ENCODE measurements around the gene DKK1.
"Not testable (repeated sequence)": the region's sequence is repeated elsewhere in the genome, so short reads cannot be mapped to it uniquely, and the experiment has no call there.

The DKK1 gene

GRCh38 chr10:52318822-52319464 lies 4.9 kb downstream of the DKK1 start:
- DNase-seq = no peak

GRCh38 chr10:52319926-52320325 lies 5.8 kb downstream of the DKK1 start:
- DNase-seq = no peak

DNA sequence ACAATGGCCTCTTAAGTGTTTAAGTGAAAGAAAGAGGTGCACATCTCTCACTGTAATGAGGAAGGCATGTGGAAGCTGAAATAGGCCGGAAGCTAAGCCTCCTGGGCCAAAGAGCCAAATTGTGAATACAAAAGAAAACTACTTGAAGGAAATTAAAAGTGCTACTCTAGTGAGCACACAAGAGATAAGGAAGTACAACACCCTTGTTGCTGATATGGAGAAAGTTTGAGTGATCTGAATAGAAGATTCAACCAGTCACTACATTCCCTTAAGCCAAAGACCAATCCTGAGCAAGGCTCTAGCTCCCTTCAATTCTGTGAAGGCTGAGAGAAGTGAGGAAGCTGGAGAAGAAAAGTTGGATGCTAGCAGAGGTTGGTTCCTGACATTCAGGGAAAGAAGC lies 8.2 kb downstream of the DKK1 start:
- no peak for DNase-seq

DNA sequence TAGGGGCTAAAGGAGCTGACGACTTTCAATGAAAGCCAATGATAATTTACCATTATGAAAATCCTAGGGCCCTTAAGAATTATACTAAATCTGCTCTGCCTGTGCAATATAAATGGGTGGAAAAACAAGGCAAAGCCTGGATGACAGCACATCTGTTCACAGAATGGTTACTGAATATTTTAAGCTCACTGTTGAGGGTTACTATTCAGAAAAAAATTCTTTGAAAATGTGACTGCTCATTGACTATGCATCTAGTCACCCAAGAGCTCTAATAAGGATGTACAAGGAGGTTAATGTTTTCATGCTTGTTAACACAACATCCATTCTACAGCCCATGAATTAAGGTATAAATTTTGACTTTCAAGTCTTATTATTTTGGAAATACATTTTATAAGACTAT lies 8.9 kb downstream of the DKK1 start:
- no peak for DNase-seq

DNA sequence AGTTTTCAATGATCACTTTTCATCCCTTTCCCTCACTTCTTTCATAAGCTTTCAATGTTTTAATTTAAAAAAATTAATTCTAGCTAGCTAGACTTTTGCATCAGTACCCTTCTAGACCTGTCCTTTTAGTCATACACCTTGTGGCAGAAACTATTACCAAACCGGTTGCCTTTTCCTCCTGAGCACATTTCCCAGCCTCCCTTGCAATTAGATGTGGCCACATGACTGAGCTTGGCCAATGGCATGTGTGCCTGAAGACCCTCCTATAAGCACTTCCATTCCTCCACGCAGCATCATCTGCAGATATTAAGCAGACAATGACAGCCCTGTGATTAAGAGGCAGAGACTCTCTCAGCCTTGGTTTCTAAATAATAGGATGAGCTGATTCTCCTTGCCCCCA lies 12.3 kb downstream of the DKK1 start:
- DNase-seq = no peak

- no peak for DNase-seq
Observed at GRCh38 chr10:52331638-52332364, 17.7 kb downstream of the DKK1 start.

GRCh38 chr10:52332815-52333214 lies 18.7 kb downstream of the DKK1 start:
- DNase-seq = no peak

- DNase-seq = no peak
Observed at GRCh38 chr10:52334595-52334994, 20.5 kb downstream of the DKK1 start.

- DNase-seq = no peak
Observed at GRCh38 chr10:52335665-52336064, 21.6 kb downstream of the DKK1 start.

DNA sequence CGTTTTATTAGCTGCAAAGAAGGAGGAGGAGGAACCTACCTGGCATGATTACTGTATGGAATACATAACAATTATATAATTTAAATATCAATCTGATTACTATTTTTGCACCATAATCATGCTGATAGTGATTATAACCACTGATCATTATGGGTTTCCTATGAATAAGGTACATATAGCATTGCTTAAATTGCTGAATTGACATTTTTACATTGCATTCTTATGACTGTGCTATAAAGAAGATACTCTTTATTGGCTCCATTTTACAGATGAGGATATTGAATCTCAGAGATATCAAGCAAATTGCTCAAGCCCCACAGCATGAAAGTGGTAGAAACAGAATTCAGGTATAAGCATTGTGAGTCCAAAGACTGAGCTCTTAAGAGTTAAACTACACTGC lies 23.1 kb downstream of the DKK1 start:
- DNase-seq = no peak

DNA sequence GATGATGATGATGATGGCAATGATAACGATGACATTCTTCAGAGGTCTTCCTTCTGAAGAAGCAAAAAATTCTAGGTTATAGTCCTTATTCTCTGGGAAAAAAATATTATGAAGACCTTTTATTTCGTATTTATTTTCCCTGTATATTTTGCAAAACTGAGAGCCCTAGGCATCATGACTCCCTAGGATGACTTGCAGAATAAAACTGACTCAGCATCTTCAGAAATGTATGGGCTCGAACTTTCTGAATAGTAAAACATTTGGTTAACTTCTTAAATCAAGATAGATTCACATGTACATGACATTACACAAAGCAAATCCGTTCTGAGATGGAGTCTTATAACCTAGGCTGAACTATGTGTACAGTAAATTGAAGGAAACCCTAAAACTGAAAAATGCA lies 29.4 kb downstream of the DKK1 start:
- no peak for DNase-seq

DNA sequence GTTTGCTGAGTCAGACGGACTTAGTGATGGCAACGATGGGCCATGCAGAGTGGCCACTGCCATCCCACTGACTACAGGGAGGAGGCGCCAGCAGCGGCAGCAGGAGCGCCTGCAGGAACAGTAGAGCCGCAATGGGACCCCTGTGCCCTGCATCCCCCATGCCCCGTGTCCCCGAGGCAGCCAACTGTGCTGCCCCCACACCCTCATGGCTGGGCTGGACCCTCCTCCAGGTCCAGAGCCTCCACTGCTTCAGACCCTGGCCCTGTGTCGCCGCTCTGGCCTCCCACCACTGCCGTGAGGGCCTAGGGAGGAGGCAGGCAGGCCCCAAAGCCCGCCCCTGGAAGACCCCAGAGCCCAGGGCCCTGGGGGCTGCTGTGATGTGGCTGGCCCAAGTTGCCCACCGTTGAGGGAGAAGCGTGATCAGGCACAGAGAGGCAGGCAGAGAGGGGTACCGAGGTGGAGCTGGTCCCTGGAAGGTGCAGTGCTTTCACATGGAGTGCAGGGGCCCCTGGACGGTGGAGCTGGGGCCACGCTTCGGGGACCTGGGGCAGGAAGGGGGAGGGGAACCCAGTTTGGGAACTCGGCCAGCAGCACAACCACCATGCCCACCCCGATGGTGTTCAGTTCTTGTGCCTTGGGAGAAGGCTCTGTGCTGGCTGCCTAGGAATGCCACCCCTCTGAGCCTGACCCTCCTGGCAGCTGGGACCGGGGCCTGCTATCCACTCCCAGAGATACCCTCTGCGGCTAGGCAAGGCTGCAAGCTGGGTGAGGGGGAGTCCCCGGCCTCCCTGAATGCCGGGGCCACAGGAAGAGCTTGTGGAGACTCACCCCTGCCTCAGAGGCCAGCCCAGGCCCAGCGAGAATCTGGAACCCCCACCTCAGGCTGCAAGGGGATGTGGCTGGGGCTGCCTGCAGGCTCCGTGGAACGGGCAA lies 32.6 kb downstream of the DKK1 start:
- no peak for DNase-seq

DNA sequence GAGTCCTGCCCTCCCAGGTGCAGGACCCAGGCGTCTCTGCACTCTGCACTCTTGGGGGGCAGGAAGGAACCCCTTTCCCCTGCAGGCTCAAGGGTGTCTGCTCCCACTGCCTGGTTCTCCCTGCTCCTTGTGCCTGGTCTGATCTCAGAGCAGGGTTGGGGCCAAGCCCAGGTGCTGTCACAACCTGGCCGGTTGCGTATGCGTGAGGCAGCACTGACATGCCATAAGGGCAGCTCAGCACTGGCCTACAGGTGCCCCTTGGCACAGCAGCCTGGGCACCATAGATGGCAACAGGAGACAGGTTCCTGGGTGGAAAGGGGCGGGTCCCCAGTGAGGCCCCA lies 33.2 kb downstream of the DKK1 start:
- DNase-seq = no peak

- DNase-seq = peak; percentile 52
Observed at GRCh38 chr10:52348037-52348564, 34.0 kb downstream of the DKK1 start.

DNA sequence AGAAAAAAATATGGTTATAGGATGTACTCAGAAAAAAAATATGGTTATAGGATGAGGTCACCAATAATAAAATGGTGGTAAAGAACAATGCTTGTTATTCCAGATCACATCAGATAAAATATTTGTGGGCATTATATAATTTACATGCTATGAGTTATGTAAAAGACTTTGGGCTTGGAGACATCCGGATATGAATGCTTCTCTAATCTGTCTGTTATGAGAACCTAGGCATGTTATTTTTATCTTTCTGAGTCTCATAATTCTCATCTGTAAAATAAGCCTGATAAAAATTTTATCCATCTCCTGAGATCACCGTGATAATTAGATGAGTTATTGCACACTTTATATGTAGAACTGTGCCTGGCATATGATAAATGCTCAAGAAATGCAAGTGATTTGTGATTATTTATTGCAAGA lies 37.8 kb downstream of the DKK1 start:
- DNase-seq = no peak

DNA sequence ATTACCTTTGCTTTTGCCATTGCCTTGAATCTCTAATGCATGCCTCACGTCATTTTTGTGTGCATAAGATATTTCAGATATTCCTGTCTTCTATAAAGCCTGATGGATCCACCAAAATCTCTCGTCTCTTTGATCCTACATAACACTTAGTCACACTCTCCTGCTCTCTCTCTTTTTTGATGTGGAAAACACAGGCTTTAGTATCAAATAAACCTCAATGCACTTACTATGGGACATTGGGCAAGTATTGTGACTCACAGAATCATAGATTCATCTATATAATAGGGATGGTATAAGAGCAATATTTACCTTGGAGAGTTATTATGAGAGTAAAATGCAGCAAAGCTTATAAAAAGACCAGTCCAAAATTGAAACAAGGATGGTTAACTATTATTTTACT lies 39.1 kb downstream of the DKK1 start:
- DNase-seq = no peak

- DNase-seq = peak; percentile 15
Observed at GRCh38 chr10:52353960-52354394, 39.9 kb downstream of the DKK1 start.

GRCh38 chr10:52357971-52358370 lies 43.9 kb downstream of the DKK1 start:
- DNase-seq = no peak

- DNase-seq = no peak
Observed at GRCh38 chr10:52359441-52359840, 45.4 kb downstream of the DKK1 start.

- not testable (repeated sequence) for DNase-seq
Observed at GRCh38 chr10:52365547-52366432, 51.7 kb downstream of the DKK1 start.

Measured in MV-4-11 (cell line).